HEK293 (cell line): ENCODE data around the gene PALD1.

Source experiments
- AEBP2 ChIP-seq: fragments of 450-650 bp; formaldehyde crosslinking; IDR thresholded peaks from 2 replicates; pipeline ENCODE4 v1.5.1; 2016; ENCODE audit warnings: missing biosample characterization, missing genetic modification characterization, borderline replicate concordance
- CTCF ChIP-seq: fragments of 450-650 bp; formaldehyde crosslinking; IDR thresholded peaks from 2 replicates; pipeline ENCODE4 v1.5.1; 2016; ENCODE audit warnings: missing biosample characterization, missing genetic modification characterization
- ELK4 ChIP-seq: IDR thresholded peaks from 2 replicates; pipeline ENCODE4 v1.6.1; 2011; ENCODE audit warnings: mild to moderate bottlenecking, low read depth, low read length, borderline replicate concordance
- MEIS1 ChIP-seq: sonication (generic); formaldehyde crosslinking; IDR thresholded peaks from 2 replicates; pipeline ENCODE4 v1.8.1; 2022; ENCODE audit warnings: missing genetic modification reagents, mild to moderate bottlenecking, borderline replicate concordance
- TCF7L2 ChIP-seq: IDR thresholded peaks from 2 replicates; pipeline ENCODE4 v1.6.1; 2011; ENCODE audit warnings: low read depth, mild to moderate bottlenecking, inconsistent platforms, low read length, moderate library complexity, borderline replicate concordance
- ZBTB21 ChIP-seq: fragments of 450-650 bp; formaldehyde crosslinking; IDR thresholded peaks from 2 replicates; pipeline ENCODE4 v1.5.1; 2017; ENCODE audit warnings: missing biosample characterization, missing genetic modification characterization
- ZBTB49 ChIP-seq: fragments of 450-650 bp; formaldehyde crosslinking; IDR thresholded peaks from 2 replicates; pipeline ENCODE4 v1.5.1; 2016; ENCODE audit warnings: missing biosample characterization, missing genetic modification characterization, low read depth
- ZNF10 ChIP-seq: fragments of 450-650 bp; formaldehyde crosslinking; IDR thresholded peaks from 2 replicates; pipeline ENCODE4 v1.5.1; 2017; ENCODE audit warnings: missing biosample characterization, missing genetic modification characterization
- ZNF175 ChIP-seq: fragments of 450-650 bp; formaldehyde crosslinking; IDR thresholded peaks from 2 replicates; pipeline ENCODE4 v1.5.1; 2016; ENCODE audit warnings: missing biosample characterization, missing genetic modification characterization
- ZNF18 ChIP-seq: fragments of 450-650 bp; formaldehyde crosslinking; IDR thresholded peaks from 2 replicates; pipeline ENCODE4 v1.5.1; 2016; ENCODE audit warnings: missing biosample characterization, missing genetic modification characterization
- ZNF366 ChIP-seq: fragments of 450-650 bp; formaldehyde crosslinking; conservative IDR thresholded peaks from 2 replicates; pipeline ENCODE4 v1.5.1; 2016; ENCODE audit warnings: missing biosample characterization, missing genetic modification characterization
- ZNF398 ChIP-seq: fragments of 450-650 bp; formaldehyde crosslinking; IDR thresholded peaks from 2 replicates; pipeline ENCODE4 v1.5.1; 2017; ENCODE audit warnings: missing biosample characterization, missing genetic modification characterization
- ZNF654 ChIP-seq: fragments of 450-650 bp; formaldehyde crosslinking; IDR thresholded peaks from 2 replicates; pipeline ENCODE4 v1.5.1; 2016; ENCODE audit warnings: low read depth, missing biosample characterization, missing genetic modification characterization
- ZNF830 ChIP-seq: fragments of 450-650 bp; IDR thresholded peaks from 2 replicates; pipeline ENCODE4 v1.5.0; 2018; ENCODE audit warnings: missing biosample characterization, missing genetic modification characterization, low read depth, mild to moderate bottlenecking, moderate library complexity

- TF ChIP-seq CTCF (tag by site-specific recombination) (peak; percentile 53), ZBTB21 (tag by site-specific recombination) (no peak), ZNF10 (tag by site-specific recombination) (no peak), TCF7L2 (no peak), ZNF654 (tag by site-specific recombination) (no peak), ZBTB49 (tag by site-specific recombination) (no peak), ZNF175 (no peak), AEBP2 (tag by site-specific recombination) (no peak), ZNF18 (tag by site-specific recombination) (no peak), ZNF398 (tag by site-specific recombination) (no peak), ZNF830 (no peak), MEIS1 (CRISPR knock-in tag) (no peak), ZNF366 (tag by site-specific recombination) (no peak), ELK4 (no peak)
Measured at GRCh38 chr10:70540089-70540788, 61.7 kb downstream of the PALD1 start.
